K562 (cell line): ENCODE results near the gene PLAAT4. TPM values are rescaled to one million over a fixed set of nuclear protein-coding genes. Genes with fewer than 3 reads are reported as not detected.
A peak's percentile ranks its signal among the peaks of the same experiment; 100 is the strongest.

ENCODE experiments used
- ATAC-seq: fragments of 200-7000 bp; cut with Tn5 transposase; 3 replicates; pipeline ENCODE4 v1.9.1; 2020; ENCODE audit warnings: moderate library complexity
- BruUV-seq: library from RNA; stranded (reverse); fragments of 400-500 nt; replicated peaks from 2 replicates; lab custom pipeline; 2021; lab: Mats Ljungman, UMichigan
- CTCF ChIA-PET: fragments of 300-600 bp; formaldehyde crosslinking; extraction: SDS; loops from one replicate; lab custom pipeline; 2021; ENCODE audit warnings: low intra/inter-chr PET ratio; lab: Yijun Ruan, JAX
- POLR2A ChIA-PET: fragments of 300-600, 350-650 bp; sonication (Branson Sonifier 250); formaldehyde crosslinking; extraction: SDS; loops from one replicate; lab custom pipeline; 2021; ENCODE audit warnings: antibody characterized with exemption, inconsistent platforms; lab: Yijun Ruan, JAX
- DNase-seq, 4 experiments: peaks; one replicate each; pipeline versions ENCODE4 v3.0.0 to v3.0.0-alpha.2; 2011 to 2018; ENCODE audit warnings: low spot score in 3 of 4, mixed read lengths in 3 of 4; ENCODE audit errors: extremely low read depth in 1 of 4
- FAIRE-seq: peaks from 2 replicates; lab custom pipeline; 2011; peaks lifted over from hg19 to GRCh38; lab: Jason Lieb, UNC
- H2AFZ ChIP-seq: 2 replicates; pipeline ENCODE4 v1.6.0; 2011; ENCODE audit warnings: low read depth, low read length, control low read depth, inconsistent platforms
- H3K27ac ChIP-seq: fragments of 200-600 bp; 3 replicates; pipeline ENCODE4 v1.8.0; 2011; ENCODE audit warnings: low read depth, mild to moderate bottlenecking, control low read depth, inconsistent platforms, low read length, moderate library complexity, mixed read lengths; ENCODE audit errors: extremely low read depth
- H3K27me3 ChIP-seq, 2 experiments: fragments of 300-600 bp in 1 of 2; 2 replicates in 1 of 2; 3 replicates in 1 of 2; pipeline versions ENCODE4 v1.6.0 to v1.8.0; 2011; ENCODE audit warnings: inconsistent platforms in 2 of 2, low read length in 2 of 2, mild to moderate bottlenecking in 1 of 2, mixed read lengths in 1 of 2, moderate library complexity in 1 of 2; ENCODE audit not compliant: control insufficient read depth in 2 of 2, insufficient read depth in 2 of 2
- H3K36me3 ChIP-seq: fragments of 300-600 bp; 3 replicates; pipeline ENCODE4 v1.8.0; 2011; ENCODE audit warnings: mild to moderate bottlenecking, low read length, inconsistent platforms; ENCODE audit not compliant: control insufficient read depth, insufficient read depth
- H3K4me1 ChIP-seq, 2 experiments: fragments of 200-600 bp in 1 of 2; replicated peaks in 1 of 2; 2 replicates in 1 of 2; 3 replicates in 1 of 2; pipeline versions ENCODE4 v1.5.1 to v1.8.0; 2011; ENCODE audit warnings: inconsistent platforms in 2 of 2, low read length in 2 of 2, mild to moderate bottlenecking in 1 of 2, mixed read lengths in 1 of 2, moderate library complexity in 1 of 2; ENCODE audit not compliant: control insufficient read depth in 2 of 2, insufficient read depth in 2 of 2
- H3K4me2 ChIP-seq: 2 replicates; pipeline ENCODE4 v1.6.1; 2011; ENCODE audit warnings: low read length, control low read depth, inconsistent platforms, mixed read lengths; ENCODE audit not compliant: insufficient read depth
- H3K4me3 ChIP-seq: fragments of 200-600 bp; sonication (generic), shearing (Covaris generic); 2 replicates; pipeline ENCODE4 v1.5.1; 2016; ENCODE audit warnings: control low read depth, inconsistent platforms
- H3K79me2 ChIP-seq: fragments of 200-600 bp; 3 replicates; pipeline ENCODE4 v1.8.0; 2011; ENCODE audit warnings: low read length, inconsistent platforms; ENCODE audit not compliant: control insufficient read depth, insufficient read depth
- H3K9ac ChIP-seq, 2 experiments: 2 replicates each; pipeline versions ENCODE4 v1.6.0 to v1.6.1; 2011; ENCODE audit warnings: low read depth in 2 of 2, low read length in 2 of 2, control low read depth in 1 of 2, inconsistent platforms in 1 of 2, mild to moderate bottlenecking in 1 of 2, mixed read lengths in 1 of 2; ENCODE audit not compliant: insufficient read depth in 1 of 2
- H3K9me1 ChIP-seq: one replicate; pipeline ENCODE4 v1.6.0; 2011; ENCODE audit warnings: inconsistent platforms, mild to moderate bottlenecking, low read length, moderate library complexity; ENCODE audit not compliant: control insufficient read depth, insufficient read depth
- H3K9me3 ChIP-seq: replicated peaks from 2 replicates; pipeline ENCODE4 v1.5.1; 2011; ENCODE audit warnings: low read depth, low read length, inconsistent platforms; ENCODE audit not compliant: control insufficient read depth, insufficient read depth
- H4K20me1 ChIP-seq: replicated peaks from 2 replicates; pipeline ENCODE4 v1.6.1; 2011; ENCODE audit warnings: low read length, inconsistent platforms, mixed read lengths; ENCODE audit not compliant: control insufficient read depth, insufficient read depth
- ADNP ChIP-seq: fragments of 200-800 bp; sonication (Bioruptor generic); IDR thresholded peaks from 2 replicates; pipeline ENCODE4 v1.6.1; 2016; ENCODE audit warnings: missing genetic modification characterization, missing compliant biosample characterization
- BCL6 ChIP-seq: fragments of 250-450 bp; sonication (Bioruptor Pico); IDR thresholded peaks from 2 replicates; pipeline ENCODE4 v1.4.0; 2020
- RBM17 ChIP-seq: fragments of 200-400 bp; formaldehyde crosslinking; IDR thresholded peaks from 2 replicates; pipeline ENCODE4 v1.6.1; 2017; ENCODE audit warnings: low read depth, mild to moderate bottlenecking, low read length, borderline replicate concordance
- TAL1 ChIP-seq: fragments of 450-650 bp; IDR thresholded peaks from 2 replicates; pipeline ENCODE4 v1.6.1; 2016; ENCODE audit warnings: mild to moderate bottlenecking
- ZNF184 ChIP-seq: sonication (generic); formaldehyde crosslinking; IDR thresholded peaks from 2 replicates; pipeline ENCODE4 v1.5.0; 2020; ENCODE audit warnings: missing genetic modification reagents
- WGBS: fragments of 100-300 bp; shearing (Covaris generic); methylation state at CpG from one replicate; pipeline ENCODE4 v1.1.6; 2016; ENCODE audit warnings: low coverage, mixed read lengths; ENCODE audit not compliant: insufficient coverage; ENCODE audit errors: missing lambda C conversion rate; 5-methylcytosine and 5-hydroxymethylcytosine counted together
- in situ Hi-C: fragments of 300-500 bp; cut with MboI; formaldehyde crosslinking; loops from 4 replicates; pipeline ENCODE4 v1.15.0; 2018; ENCODE audit warnings: inconsistent platforms, mixed read lengths
- intact Hi-C: fragments of 100-400 bp; cut with micrococcal nuclease; formaldehyde crosslinking; loops from 2 replicates; pipeline ENCODE4 v1.14.2; 2022
- polyA plus RNA-seq, 8 experiments: library from polyadenylated mRNA; depleted of rRNA in 4 of 8; stranded (reverse) in 5 of 8; unstranded in 3 of 8; fragments of >200 nt; fragmentation: Nextera tagmentation in 2 of 8; fragmentation: Illumina TruSeq in 1 of 8; extraction: Ambion mirVana in 2 of 8; extraction: Trizol in 1 of 8; gene quantifications; 2 replicates each; pipeline versions ENCODE4 v1.2.1 to v1.2.3, GENCODE V29; 2011 to 2014; ENCODE audit warnings: inconsistent platforms in 1 of 8, missing spikeins in 1 of 8
- total RNA-seq, 7 experiments: library from RNA; depleted of rRNA in 6 of 7; stranded (reverse); fragments of >200 nt in 6 of 7; fragmentation: Illumina TruSeq in 2 of 7; extraction: Trizol in 2 of 7; gene quantifications; 2 replicates each; pipeline versions ENCODE4 v1.2.1 to v1.2.3, GENCODE V29; 2011 to 2021; ENCODE audit warnings: low replicate concordance in 1 of 7
- TF ChIP-seq, protein P1 (sequence below): sonication (generic); formaldehyde crosslinking; IDR thresholded peaks from 2 replicates; pipeline ENCODE4 v1.8.0; 2022; ENCODE audit warnings: missing genetic modification reagents, mild to moderate bottlenecking, borderline replicate concordance
- TF ChIP-seq, protein P2 (sequence below): sonication (generic); formaldehyde crosslinking; IDR thresholded peaks from 2 replicates; pipeline ENCODE4 v1.8.1; 2023; ENCODE audit warnings: mild to moderate bottlenecking, missing genetic modification reagents

The PLAAT4 gene
- total and polyA plus RNA-seq, 9 of the 15 experiments (the other 6 are each of a cell fraction or from before 2014, with no cell fraction given), result 0.54 to 3.0 (median 1.3) TPM; not detected in 1

DNA sequence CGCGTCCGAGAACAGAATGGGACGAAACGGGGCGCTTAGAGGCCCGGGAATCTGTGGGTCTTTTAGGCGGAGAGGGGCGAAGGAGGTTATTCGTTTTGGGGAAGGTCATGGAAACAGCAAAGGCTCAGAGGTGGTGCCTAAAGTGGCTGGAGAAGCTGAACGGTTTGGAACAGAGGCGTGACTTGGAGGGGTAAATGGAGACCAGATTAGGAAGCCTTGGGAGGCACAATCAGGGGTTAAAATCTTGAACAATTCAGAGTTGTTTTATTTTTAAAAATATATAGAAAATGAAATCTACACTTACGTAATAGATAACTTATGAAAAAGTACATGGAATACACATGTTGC lies 45.4 kb upstream of the PLAAT4 start:
- Histone ChIP-seq H3K9ac (no peak overlapping the region), H3K27me3 (no peaks in the 10 kb centered on the region), H2AFZ (no peak overlapping the region), H3K36me3 (no peaks in the 10 kb centered on the region), H3K9me1 (no peaks in the 10 kb centered on the region), H3K4me2 (peak overlapping the region; percentile 5; the same call in 1 of the 2 replicates), H3K9me3 (peaks cover 10% of the 10 kb centered on the region; the same call in 1 of the 2 replicates), H3K4me1 (peaks cover 8 to 9% of the 10 kb centered on the region in 2 experiments; a peak in 3 of 5 replicates), H4K20me1 (no peaks in the 10 kb centered on the region), H3K27ac (no peak overlapping the region), H3K4me3 (no peak overlapping the region), H3K79me2 (no peaks in the 10 kb centered on the region)
- ChIA-PET POLR2A (interaction anchor here (0.6 kb wide), 1 partner anchor 114 kb away, joined by 3 read pairs; no protein-coding TSS in a partner anchor), CTCF (interaction anchor here (0.7 kb wide), 1 partner anchor 107 kb away, joined by 3 read pairs; no protein-coding TSS in a partner anchor)
- no peak for DNase-seq
- whole genome bisulfite sequencing, result 74% methylated on average over 11 of the region's 13 CpGs
- no peak for FAIRE-seq
- ATAC-seq, result no peak
- no peak for TF ChIP-seq BCL6
- 0 out of 2 replicates have a peak, but pooled peaks have one; percentile 12 for TF ChIP-seq ADNP
- no peak for TF ChIP-seq ZNF184 (CRISPR knock-in tag)
- no peak for TF ChIP-seq TAL1
- TF ChIP-seq RBM17, result no peak
- TF ChIP-seq, protein P1, sequence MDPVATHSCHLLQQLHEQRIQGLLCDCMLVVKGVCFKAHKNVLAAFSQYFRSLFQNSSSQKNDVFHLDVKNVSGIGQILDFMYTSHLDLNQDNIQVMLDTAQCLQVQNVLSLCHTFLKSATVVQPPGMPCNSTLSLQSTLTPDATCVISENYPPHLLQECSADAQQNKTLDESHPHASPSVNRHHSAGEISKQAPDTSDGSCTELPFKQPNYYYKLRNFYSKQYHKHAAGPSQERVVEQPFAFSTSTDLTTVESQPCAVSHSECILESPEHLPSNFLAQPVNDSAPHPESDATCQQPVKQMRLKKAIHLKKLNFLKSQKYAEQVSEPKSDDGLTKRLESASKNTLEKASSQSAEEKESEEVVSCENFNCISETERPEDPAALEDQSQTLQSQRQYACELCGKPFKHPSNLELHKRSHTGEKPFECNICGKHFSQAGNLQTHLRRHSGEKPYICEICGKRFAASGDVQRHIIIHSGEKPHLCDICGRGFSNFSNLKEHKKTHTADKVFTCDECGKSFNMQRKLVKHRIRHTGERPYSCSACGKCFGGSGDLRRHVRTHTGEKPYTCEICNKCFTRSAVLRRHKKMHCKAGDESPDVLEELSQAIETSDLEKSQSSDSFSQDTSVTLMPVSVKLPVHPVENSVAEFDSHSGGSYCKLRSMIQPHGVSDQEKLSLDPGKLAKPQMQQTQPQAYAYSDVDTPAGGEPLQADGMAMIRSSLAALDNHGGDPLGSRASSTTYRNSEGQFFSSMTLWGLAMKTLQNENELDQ, result no peak
- TF ChIP-seq, protein P2, sequence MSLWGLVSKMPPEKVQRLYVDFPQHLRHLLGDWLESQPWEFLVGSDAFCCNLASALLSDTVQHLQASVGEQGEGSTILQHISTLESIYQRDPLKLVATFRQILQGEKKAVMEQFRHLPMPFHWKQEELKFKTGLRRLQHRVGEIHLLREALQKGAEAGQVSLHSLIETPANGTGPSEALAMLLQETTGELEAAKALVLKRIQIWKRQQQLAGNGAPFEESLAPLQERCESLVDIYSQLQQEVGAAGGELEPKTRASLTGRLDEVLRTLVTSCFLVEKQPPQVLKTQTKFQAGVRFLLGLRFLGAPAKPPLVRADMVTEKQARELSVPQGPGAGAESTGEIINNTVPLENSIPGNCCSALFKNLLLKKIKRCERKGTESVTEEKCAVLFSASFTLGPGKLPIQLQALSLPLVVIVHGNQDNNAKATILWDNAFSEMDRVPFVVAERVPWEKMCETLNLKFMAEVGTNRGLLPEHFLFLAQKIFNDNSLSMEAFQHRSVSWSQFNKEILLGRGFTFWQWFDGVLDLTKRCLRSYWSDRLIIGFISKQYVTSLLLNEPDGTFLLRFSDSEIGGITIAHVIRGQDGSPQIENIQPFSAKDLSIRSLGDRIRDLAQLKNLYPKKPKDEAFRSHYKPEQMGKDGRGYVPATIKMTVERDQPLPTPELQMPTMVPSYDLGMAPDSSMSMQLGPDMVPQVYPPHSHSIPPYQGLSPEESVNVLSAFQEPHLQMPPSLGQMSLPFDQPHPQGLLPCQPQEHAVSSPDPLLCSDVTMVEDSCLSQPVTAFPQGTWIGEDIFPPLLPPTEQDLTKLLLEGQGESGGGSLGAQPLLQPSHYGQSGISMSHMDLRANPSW, result no peak
- in situ Hi-C loops (no loop called here), intact Hi-C loops (no loop called here)
- no TSS peak for BruUV-seq
